C4-2B (cell line): ENCODE data around the gene KCTD11.

Source experiments
- CTCF ChIP-seq: fragments of 450-650 bp; conservative IDR thresholded peaks from 2 replicates; pipeline ENCODE4 v1.5.1; 2017; ENCODE audit warnings: mild to moderate bottlenecking
- ZFX ChIP-seq: fragments of 450-650 bp; IDR thresholded peaks from 2 replicates; pipeline ENCODE4 v1.6.1; 2017

DNA sequence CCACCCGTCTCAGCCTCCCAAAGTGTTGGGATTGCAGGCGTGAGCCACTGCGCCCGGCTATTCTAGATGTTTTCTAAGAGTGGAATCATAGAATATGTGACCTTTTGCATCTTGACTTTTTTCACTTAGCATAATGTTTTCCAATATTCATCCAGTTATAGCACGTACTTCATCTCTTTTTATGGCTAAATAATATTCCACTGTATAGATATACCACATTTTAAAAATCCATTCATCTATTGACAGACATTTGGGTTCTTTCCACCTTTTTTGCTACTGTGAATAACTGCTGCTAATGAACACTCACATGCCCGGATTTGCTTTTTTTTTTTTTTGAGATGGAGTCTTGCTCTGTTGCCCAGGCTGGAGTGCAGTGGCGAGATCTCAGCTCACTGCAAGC, 47.8 kb upstream of the KCTD11 start:
- TF ChIP-seq CTCF (no peak), ZFX (no peak)
